SK-N-MC (cell line): Measurements from ENCODE around the gene PARP1.

ENCODE experiments used
- EZH2 ChIP-seq: fragments of 200-600 bp; sonication (generic); IDR thresholded peaks from one replicate; pipeline ENCODE4 v1.6.1; 2017; ENCODE audit warnings: antibody characterized with exemption
- FOXP2 ChIP-seq: optimal IDR thresholded peaks from 2 replicates; pipeline ENCODE3; 2011; ENCODE audit warnings: mild to moderate bottlenecking, moderate library complexity; ENCODE audit not compliant: insufficient read depth; ENCODE audit errors: extremely low read length, control extremely low read depth
- POLR2AphosphoS5 ChIP-seq: IDR thresholded peaks from 2 replicates; pipeline ENCODE4 v1.6.1; 2012; ENCODE audit warnings: mild to moderate bottlenecking, low read depth, low read length, borderline replicate concordance

- TF ChIP-seq POLR2AphosphoS5, result no peak
- TF ChIP-seq FOXP2, result no peak
- TF ChIP-seq EZH2, result no peak
These were observed 19.8 kb downstream of the PARP1 start for GRCh38 chr1:226388131-226388530.
